ENCODE measurements around the gene RAD51D.
"Not testable (repeated sequence)": the region's sequence is repeated elsewhere in the genome, so short reads cannot be mapped to it uniquely, and the experiment has no call there.

The RAD51D gene

GRCh38 chr17:35097776-35098175 lies 21.9 kb downstream of the RAD51D start:
- Histone ChIP-seq H3K9me3 (ENCODE audit: severe bottlenecking) (no peaks in the 10 kb centered on the region), H3K4me3 (ENCODE audit: low read depth, low read length) (no peak overlapping the region), H3K36me3 (peaks cover 7% of the 10 kb centered on the region), H3K27ac (no peak overlapping the region), H3K27me3 (ENCODE audit: insufficient read depth, low read depth, severe bottlenecking) (no peaks in the 10 kb centered on the region)
- TF ChIP-seq, protein P1, sequence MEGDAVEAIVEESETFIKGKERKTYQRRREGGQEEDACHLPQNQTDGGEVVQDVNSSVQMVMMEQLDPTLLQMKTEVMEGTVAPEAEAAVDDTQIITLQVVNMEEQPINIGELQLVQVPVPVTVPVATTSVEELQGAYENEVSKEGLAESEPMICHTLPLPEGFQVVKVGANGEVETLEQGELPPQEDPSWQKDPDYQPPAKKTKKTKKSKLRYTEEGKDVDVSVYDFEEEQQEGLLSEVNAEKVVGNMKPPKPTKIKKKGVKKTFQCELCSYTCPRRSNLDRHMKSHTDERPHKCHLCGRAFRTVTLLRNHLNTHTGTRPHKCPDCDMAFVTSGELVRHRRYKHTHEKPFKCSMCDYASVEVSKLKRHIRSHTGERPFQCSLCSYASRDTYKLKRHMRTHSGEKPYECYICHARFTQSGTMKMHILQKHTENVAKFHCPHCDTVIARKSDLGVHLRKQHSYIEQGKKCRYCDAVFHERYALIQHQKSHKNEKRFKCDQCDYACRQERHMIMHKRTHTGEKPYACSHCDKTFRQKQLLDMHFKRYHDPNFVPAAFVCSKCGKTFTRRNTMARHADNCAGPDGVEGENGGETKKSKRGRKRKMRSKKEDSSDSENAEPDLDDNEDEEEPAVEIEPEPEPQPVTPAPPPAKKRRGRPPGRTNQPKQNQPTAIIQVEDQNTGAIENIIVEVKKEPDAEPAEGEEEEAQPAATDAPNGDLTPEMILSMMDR (IDR thresholded peaks at IDR 0.05; ENCODE audit: low read depth, low read length), result no peak
- DNase-seq, result no peak

- Histone ChIP-seq H3K9me3 (ENCODE audit: severe bottlenecking) (no peaks in the 10 kb centered on the region), H3K4me3 (ENCODE audit: low read depth, low read length) (no peak overlapping the region), H3K27ac (no peak overlapping the region), H3K27me3 (ENCODE audit: insufficient read depth, low read depth, severe bottlenecking) (no peaks in the 10 kb centered on the region), H3K36me3 (peaks cover 7% of the 10 kb centered on the region)
- TF ChIP-seq, protein P1 (IDR thresholded peaks at IDR 0.05; ENCODE audit: low read depth, low read length), result no peak
- DNase-seq, result no peak
Measured at GRCh38 chr17:35095741-35096140, 23.9 kb downstream of the RAD51D start.

GRCh38 chr17:35094902-35095301 lies 24.8 kb downstream of the RAD51D start:
- TF ChIP-seq, protein P1 (IDR thresholded peaks at IDR 0.05; ENCODE audit: low read depth, low read length), result no peak
- Histone ChIP-seq H3K36me3 (no peaks in the 10 kb centered on the region), H3K9me3 (ENCODE audit: severe bottlenecking) (no peaks in the 10 kb centered on the region), H3K4me3 (ENCODE audit: low read depth, low read length) (no peak overlapping the region), H3K27me3 (ENCODE audit: insufficient read depth, low read depth, severe bottlenecking) (no peaks in the 10 kb centered on the region), H3K27ac (no peak overlapping the region)
- no peak for DNase-seq

- H3K9me3 ChIP-seq (ENCODE audit: severe bottlenecking); H3K36me3 ChIP-seq; H3K27me3 ChIP-seq (ENCODE audit: insufficient read depth, low read depth, severe bottlenecking); H3K4me3 ChIP-seq (ENCODE audit: low read depth, low read length); H3K27ac ChIP-seq; DNase-seq: not testable (repeated sequence)
Measured at GRCh38 chr17:35090707-35091106, 29.0 kb downstream of the RAD51D start.

- no peaks in the 10 kb centered on the region for H3K9me3 ChIP-seq (ENCODE audit: severe bottlenecking)
- H3K4me3 ChIP-seq (ENCODE audit: low read depth, low read length), result peak overlapping the region; percentile 29
- H3K36me3 ChIP-seq, result no peaks in the 10 kb centered on the region
- TF ChIP-seq, protein P1 (IDR thresholded peaks at IDR 0.05; ENCODE audit: low read depth, low read length), result no peak
- no peaks in the 10 kb centered on the region for H3K27me3 ChIP-seq (ENCODE audit: insufficient read depth, low read depth, severe bottlenecking)
- DNase-seq, result no peak
- H3K27ac ChIP-seq, result no peak overlapping the region
Measured at GRCh38 chr17:35089586-35090296, 29.9 kb downstream of the RAD51D start.

- peak; percentile 76 for DNase-seq
- Histone ChIP-seq H3K27ac (peak overlapping the region; percentile 63), H3K27me3 (ENCODE audit: insufficient read depth, low read depth, severe bottlenecking) (no peaks in the 10 kb centered on the region), H3K4me3 (ENCODE audit: low read depth, low read length) (peak overlapping the region; percentile 88), H3K9me3 (ENCODE audit: severe bottlenecking) (no peaks in the 10 kb centered on the region), H3K36me3 (no peaks in the 10 kb centered on the region)
- TF ChIP-seq, protein P1 (IDR thresholded peaks at IDR 0.05; ENCODE audit: low read depth, low read length), result peak; percentile 81
Measured at GRCh38 chr17:35088881-35089585, 30.6 kb downstream of the RAD51D start.

Data from WERI-Rb-1 (cell line).